Stimulated activated CD8-positive, alpha-beta memory T cell treated with anti-CD3 and anti-CD28 coated beads, Interleukin-7, amount 100 ng/mL, for 48 hours (primary cell): Measurements from ENCODE around the gene TP53AIP1.

ENCODE experiments used
- DNase-seq, 2 donors: peaks; one replicate each; pipeline ENCODE4 v3.0.0-alpha.2; 2020; ENCODE audit warnings: low read depth in 1 of 2; ENCODE audit errors: extremely low read depth in 1 of 2

Gene TP53AIP1

DNA sequence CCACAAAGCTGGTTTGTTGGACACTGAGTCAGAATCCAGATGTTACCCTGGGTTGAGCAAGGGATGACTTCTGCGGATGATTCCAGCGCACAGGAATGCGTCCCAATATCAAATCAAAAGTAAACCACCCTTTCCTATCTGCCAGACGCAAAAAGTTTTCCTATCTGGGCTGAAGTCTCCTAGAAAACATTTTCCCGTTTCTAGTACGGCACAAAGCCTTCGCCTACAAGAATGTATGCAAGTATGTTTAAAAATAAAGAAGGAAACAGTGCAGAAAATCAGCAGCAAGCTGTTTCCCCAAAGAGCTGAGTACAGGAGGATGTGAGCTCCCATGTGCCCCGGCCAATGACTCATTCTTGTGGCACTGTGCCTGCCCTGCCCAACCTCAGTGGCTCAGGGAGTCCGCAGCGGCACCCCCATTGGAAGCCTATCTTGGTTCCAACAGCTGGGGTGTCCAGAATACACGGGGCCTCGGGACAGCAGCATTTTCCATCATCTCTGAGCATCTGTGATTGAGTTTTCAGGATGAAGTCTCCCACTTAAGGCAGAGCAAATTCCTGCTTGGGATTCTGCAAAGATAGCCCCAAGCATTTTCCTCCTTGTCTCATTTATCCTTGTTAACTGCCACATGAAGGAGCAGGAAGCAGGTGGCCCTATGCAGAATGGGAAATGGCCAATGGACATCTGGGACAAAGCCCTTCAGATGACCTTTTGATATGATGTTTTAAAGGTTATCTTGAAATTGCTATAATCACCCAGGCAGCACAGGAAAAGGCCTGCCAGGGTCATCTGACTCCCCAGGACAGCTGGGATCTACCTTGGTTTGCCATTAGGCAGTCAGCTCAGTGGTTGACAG lies 34.1 kb downstream of the TP53AIP1 start:
- DNase-seq = no peak

DNA sequence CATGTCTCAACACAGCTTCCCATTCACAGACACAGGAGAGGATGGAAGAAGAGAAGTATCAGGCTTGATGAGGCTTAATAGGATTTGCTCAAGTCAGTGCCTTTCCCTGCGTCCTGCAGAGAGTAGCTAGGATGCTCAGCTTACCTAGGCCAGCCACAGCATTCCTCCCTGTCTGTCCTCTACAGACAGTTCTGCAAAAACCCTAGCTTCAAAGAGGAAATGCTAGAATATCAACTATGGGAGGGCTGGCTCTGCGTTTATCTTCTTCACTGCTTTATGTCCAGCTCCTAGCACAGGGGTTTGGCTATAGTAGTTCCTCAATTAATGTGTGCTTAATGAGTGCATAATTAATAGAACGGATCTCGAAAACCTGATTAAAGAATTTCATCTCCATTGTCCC lies 35.1 kb downstream of the TP53AIP1 start:
- no peak for DNase-seq

DNA sequence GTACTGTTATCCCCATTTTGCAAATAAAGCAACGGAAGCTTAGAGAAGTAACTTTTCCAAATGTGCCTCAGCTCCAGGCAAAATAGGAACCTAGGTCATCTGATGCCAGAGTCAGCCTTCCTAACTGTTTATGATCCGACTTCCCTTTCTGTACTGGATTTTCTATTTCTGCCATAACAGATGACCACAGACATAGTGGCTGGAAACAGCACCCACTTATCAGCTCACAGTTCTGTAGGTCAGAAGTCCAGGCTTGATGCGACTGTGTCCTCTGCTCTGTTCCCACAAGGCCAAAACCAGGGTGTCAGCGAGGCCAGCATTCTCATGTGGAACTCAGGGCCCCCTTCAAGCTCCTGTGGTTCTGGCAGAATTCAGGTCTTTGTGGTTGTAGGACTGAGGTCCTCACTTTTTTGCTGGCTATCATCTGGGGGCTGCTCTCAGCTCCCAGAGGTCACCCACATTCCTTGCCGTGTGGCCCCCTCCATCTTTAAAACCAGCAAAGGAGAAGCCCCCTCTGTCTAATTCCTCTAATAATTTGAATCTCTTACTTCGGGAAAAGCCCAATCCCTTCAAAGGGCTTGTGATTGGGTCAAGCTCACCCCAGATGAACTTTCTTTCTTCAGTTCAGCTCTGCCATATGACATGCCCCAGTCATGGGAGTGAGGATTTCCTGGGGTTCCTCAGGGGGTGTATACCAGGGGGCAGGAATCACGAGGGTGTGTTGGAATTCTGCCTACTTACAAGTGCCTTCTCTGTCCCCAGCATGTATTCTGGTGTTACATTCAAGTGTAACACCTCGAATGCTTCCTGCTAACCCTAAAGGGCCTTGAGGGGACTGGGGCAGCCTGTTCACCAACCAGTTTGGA lies 36.3 kb downstream of the TP53AIP1 start:
- no peak for DNase-seq

DNA sequence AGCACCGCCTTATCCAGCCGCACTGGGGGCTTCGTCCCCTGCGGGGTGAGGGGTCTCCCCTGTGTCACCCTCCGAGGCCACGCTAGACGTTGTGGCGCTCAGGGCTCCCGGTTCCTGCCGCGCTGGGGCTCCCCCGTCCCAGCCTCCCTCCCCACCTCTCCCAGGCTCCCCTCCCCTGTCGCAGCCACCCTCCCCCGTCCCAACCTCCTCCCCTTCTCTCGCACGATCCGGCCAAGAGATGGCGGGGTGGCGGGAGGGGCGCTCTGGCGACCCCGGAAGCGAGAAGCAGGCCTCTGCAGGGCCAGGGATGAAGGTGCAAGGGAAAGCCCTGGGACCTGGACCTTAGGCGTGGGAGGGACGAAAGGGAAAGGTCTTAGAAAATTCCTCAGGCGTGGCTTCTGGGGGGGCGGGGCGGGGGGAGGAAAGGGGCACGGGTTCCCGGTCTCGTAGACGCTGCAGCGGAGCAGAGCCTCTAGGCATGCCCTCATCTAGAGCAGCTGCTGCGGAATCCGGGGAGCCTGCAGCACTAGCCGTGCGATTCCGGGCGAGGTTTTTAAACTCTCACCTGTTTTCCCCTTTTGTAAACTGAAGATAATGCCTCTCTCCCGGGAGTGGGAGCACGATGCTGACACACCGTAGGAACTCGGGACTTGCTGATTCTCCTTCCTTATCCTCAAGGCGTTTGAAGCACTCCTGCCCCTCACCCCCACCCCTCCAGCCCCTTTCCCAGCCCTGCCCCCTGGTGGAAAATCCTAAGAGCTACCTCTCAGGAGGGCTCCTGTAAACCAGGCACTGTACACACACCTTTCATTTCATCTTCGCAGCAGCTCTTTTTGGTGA lies 37.1 kb downstream of the TP53AIP1 start:
- no peak for DNase-seq

DNA sequence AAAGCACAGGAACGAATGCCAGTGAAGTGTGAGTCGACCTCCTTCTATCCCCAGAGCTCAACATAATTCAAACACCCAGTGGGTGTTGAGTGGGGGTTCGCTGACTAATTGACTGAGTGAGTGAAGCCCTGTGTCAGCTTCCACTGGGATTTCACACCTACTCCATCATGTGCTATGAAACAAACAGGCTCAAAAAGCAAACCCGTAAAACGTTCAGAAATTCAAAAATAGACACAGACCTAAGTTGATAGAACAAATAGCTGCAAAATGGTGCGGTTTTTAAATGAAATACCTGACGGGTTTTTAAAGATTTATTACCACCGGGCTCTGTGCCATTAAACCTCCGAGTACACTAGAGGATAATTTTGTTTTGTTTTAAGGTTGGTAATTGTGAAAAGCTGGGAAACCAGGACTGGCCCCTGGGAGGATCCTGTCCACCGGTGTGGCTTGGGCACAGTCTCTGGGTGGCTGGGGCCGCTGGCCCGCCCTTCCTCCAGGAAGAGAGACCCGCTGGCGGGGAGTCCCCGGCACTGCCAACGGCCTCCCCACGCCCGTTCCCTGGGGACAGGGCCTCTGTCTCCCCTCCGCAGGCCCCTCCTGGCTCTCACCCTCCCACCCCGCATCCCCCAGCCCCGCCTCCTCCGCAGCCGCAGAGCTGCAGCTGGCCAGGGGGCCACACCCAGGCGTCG lies 37.9 kb downstream of the TP53AIP1 start:
- no peak for DNase-seq

DNA sequence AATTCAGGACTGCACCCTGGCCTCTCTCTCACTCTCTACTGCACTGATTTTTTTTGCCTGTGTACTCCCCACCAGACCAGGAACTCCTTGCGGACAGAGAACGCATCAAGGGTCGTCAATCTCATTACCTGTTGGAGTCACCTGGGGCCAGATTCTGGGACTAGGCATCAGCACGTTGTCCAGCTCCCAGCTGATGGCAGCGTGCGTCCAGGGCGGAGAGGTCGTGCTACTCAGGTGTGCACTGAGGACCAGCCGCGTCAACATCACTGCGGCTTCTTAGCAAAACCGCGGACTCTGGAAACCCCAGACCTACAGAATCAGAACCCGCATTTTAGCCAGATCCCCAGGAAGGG lies 38.4 kb downstream of the TP53AIP1 start:
- no peak for DNase-seq

DNA sequence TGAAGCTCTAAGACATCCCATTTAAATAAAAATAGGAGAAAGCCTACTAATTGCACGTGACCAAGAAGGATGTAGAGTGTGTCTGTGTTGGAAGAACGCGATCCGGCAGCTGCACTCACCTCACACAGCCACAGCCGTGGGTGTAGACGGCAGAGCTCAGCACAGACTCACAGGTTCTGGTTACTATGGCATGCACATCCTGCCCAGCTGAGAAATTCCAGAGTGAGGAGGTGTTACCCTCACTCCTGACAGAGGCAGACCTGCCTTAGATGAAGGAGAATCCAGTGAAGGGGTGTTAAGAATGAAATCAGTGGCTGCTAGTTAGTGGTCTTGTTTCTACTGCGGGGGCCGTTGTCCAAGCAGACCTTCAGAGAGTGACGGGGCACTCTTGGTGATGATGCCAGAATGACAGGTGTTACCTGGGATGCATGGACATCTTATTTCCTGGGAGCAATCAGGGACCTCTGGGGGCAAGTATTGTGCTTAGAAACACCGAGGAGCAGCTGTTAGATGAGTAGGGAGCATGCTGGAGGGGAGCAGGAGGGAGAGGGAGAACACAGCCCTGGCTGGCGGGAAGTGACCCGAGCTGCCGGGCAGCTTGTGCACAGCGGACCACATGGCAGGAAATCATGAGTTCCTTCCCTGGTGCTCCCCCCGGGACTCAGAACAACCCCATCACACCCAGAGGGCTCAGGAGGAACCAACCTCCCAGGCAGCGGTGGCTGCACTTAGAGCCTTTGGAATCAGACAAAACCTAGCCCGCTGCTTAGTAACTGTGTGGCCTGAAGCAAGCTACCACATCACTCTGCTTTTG lies 39.2 kb downstream of the TP53AIP1 start:
- no peak for DNase-seq

DNA sequence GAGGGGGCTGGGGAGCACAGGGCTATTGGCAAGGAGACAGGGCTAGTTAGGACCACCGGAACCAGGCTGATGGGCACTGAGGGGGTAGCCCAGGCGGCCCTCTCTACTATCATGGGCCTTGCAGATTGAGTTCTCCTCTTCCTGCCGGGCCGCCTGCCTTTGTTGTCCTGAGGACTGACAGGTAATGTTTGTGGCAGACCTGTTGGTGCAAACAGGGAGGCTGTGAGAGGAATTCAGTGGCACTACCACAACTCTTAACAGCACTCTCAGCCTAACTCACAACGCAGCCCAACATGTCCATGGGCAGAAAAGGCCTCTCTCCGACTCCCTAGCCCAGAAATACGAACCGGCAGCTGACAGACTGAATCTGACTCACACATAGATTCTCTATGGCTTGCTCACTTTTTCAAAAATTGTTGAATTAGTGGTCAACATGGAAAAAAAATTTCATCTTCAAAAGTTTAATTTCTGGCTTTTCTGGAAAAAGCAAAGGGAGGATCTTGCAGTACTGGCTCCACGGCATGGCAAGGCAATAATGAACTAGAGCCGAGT lies 40.1 kb downstream of the TP53AIP1 start:
- DNase-seq = no peak

DNA sequence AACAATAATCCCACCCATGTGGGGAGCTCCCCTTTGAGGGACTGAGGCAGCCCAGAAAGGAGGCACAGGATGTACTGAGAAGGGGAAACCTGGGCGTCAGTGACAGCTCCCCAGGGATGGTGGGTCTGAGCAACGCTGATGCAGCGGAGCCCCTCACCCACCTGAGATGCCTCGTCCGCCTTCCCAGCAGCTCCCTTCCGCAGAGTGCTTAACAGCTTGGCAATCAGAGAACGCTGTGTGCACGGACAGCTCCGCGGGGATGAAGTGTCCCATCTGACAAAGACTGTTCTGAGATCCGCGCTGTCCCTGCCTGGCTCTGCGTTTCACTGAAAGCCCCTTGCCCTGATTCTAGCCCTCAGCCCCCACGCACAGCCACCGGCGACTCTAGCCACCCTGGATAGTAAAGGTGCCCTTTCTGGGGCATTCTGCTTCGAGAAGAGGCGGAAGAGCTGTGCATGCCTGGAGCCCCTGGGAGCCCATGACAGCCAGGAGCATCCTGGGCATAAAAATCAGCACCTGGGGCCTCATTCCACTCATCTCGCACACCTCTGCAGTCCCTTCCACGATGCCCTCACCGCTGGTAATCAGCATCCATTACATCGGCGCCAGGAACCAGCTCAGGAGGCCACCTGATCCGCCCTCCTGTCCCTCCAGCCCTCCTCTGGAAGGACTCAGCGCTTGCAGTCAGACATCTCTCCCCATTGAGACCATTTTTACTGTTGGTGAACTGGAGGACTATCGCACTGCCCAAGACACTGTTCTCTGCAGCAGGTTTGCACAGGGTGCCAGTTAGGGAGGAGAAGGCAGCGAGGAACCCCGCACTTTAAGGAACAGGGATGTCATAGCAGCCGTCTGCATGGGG lies 40.8 kb downstream of the TP53AIP1 start:
- DNase-seq = no peak

DNA sequence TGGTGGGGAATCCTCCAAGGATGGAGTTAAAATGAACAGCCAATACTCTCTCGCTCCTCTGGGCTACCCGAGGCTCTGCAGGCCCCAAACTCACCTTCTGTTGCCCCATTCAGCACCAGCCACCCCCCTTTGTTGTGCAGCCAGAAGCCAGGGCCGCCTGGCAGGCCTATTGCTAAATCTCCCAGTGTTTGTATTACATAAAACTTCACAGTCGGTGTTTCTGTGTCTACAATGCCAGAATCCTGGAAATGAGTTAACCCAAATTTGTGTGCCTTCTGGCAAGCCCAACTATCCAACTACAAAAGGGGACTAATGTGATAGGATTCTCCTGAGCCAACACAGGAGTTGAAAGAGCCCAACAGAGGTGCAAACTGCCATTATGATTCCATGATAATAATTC lies 42.2 kb downstream of the TP53AIP1 start:
- no peak for DNase-seq

DNA sequence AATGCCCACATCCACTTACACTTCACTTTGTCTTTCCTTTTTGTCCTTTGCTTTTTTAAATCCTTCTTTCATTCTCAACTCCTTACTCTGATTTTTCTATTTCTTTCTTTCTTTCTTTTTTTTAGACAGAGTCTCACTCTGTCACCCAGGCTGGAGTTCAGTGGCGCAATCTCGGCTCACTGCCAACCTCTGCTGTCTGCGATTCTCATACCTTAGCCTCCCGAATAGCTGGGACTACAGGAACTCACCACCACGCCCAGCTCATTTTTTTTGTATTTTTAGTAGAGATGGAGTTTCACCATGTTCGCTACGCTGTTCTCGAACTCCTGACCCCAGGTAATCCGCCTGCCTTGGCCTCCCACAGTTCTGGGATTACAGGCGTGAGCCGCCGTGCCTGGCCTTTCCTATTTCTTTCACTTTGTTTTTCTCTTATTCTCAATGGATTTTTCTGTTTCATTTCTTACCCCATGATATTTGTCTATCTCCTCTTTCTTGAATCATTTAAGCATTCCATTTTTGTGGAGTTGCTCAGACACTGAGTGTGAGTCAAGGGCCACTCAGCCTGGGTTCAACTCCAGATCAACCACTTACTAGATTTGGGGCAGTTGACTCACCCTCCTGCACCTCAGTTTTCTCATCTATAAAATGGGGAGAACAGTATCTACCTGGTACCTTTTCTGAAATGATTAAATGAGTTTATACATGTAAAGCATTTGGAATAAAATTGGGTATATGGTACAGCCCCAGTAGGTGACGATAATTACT lies 43.9 kb downstream of the TP53AIP1 start:
- DNase-seq = no peak

DNA sequence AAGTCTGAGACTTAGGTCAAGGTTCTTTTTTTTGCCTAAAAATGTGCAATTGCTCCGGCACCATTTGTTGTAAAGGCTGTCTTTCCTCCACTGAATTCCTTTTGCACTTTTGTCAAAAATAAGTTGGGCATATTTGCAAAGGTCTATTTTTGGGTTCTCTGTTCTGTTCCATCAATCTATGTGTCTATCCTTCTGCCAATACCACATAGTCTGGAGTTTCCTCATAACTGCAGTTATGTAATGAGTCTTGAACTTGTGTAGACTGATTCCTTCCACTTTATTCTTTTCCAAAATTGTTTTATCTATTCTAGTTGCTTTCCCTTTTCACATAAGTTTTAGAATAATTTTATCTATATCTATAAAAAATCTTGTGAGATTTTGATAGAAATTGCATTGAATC lies 44.8 kb downstream of the TP53AIP1 start:
- DNase-seq = no peak

DNA sequence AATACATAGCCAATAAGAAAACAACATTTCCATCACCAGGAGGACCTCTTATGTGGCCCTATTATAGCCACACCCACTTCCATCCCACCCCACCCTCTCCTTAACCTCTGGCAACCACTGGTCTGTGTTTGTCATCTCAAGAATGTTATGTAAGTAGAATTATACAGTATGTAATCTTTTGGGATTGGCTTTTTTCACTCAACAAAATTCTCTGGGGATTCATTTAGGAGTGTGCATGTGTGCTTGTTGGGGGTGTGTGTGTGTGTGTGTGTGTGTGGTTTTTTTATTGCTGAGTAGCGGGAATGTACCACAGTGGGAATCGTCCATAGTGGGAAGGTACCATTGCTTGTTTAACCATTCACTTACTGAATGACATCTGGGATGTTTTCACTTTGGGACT lies 46.3 kb downstream of the TP53AIP1 start:
- DNase-seq = no peak

DNA sequence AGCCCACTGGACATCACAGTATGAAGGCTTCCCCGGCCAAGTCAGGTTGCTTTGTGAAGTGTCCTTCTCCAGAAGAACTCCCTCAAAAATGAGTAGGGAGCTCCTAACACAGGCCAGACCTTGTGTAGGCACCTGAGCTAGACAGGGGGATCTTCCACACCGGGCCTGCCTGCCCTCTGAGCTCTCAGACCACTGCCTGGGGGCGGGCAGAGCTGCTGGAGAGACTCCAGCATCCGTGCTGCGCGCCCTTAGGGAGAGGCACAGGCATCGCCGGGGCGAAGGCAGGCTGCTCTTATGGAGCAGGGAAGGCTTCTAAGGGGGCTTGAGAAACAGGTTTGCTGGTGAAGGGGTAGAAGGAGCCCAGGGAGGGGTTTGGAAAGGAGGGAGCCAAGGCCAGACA lies 47.1 kb downstream of the TP53AIP1 start:
- DNase-seq = no peak

DNA sequence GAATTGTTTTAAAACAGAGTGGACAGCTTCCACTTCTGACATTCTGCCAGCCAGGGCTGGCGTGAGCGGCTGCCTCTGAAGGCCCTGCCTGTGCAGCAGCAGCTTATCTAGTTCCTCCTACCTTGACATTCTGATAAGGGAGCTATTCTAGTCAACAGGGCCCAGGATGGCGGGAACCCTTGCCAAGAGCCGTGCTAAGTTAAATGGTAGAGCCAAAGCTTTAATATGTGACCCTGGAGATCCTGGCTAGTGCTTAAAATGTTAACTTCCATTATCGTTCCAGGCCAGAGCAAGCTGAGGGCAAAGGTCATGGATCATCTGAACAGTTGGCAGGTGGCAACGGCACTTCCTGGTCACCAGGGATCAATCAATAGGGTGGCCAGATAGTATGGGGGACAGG lies 48.0 kb downstream of the TP53AIP1 start:
- DNase-seq = no peak

DNA sequence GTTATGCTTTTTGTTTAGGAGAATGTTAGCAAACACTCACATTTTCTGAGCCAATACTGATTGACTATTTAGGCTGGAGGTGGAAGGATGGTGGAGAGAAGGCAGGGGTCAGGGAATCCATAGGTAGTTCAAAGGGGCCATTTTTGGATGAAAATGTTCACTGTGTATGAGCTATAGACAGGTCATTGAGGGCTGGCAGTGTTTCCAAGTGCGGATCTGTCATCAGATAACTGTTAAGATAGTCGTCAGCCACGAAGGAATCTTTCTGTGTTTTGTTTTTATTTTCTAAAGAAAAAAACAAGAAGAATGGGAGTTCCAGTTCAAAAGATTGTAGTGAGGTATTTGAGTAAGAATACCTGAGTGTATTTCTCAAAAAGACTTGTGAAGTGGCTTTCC lies 48.4 kb downstream of the TP53AIP1 start:
- DNase-seq = no peak

DNA sequence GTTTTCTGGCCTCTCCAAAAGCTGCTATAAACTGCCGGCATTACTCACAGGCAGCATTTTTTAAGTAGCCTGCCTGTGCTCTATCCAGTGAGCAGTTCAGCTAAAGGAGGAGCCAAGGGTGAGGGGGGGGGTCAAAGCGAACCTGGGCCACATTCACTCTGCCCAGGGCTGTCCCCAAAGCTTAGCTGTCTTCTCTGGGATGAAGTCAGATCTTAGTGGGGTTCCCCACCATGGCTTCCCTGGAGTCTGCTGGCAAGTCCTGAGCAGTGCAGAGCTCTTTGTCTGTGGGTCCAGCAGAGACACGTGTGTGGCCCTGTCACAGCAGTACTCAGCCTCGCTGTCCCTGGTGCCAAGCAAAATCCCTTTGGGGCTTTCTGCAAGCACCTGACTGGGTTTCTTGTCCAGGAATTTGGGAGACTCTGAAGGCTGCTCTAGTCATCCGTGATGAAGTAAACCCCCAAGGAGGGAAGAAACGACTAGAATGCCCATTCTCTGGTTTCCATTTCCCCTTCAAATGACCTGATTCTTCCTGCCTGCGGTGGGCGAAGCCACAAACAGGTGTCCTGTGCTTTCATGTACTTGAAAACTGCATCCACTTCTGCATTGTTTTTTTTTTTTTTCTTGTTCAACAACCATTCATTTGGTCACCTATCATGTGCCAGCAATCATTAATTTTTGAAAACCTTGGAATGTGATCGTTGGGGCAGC lies 48.9 kb downstream of the TP53AIP1 start:
- no peak for DNase-seq
